GM18868 (cell line): ENCODE measurements around the gene FAM163A.
"Not testable (repeated sequence)": the region's sequence is repeated elsewhere in the genome, so short reads cannot be mapped to it uniquely, and the experiment has no call there.

Source experiments
- ATAC-seq: cut with Tn5 transposase; IDR thresholded peaks from one replicate; pipeline ENCODE4 v1.9.1; 2021; ENCODE audit warnings: mild to moderate bottlenecking, moderate library complexity; ENCODE audit not compliant: unreplicated experiment

Gene FAM163A

DNA sequence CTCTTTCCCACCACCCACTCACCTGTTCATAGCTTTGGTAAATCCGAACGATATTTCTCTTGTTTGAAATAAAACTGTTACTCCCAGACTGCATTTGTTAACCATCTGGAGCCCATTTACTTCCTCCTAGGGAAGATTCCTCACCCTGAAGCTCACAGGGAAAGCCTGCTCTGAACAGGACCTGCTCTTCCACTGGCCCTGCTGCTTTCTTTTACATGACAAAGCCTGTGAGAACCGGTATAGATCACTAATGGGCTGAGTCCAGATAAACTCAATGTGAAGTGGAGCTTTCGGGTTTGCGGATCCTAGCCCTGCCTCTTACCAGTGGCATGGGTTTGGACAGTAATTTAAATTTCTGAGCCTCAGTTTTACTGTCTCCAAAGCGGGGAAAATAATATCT, 45.2 kb downstream of the FAM163A start:
- no peak for ATAC-seq

DNA sequence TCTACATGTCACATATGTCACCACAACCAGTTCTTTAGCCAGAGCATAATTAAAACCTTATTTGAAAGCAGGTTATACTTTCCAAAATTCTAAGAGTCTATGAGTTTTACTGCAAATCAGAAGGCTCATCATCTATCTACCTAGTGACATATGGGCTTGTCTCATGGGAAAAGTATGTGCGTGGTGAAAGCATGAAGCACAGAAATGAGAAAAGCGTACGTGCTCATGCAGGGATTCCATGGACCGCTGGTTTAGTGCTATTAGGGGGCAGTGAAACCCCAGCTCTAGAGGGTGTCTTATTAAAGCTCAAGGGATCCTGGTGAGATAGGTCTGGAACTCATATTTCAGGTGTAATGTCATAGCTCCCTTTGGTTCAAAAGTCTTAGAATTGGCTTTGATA, 50.2 kb downstream of the FAM163A start:
- no peak for ATAC-seq

DNA sequence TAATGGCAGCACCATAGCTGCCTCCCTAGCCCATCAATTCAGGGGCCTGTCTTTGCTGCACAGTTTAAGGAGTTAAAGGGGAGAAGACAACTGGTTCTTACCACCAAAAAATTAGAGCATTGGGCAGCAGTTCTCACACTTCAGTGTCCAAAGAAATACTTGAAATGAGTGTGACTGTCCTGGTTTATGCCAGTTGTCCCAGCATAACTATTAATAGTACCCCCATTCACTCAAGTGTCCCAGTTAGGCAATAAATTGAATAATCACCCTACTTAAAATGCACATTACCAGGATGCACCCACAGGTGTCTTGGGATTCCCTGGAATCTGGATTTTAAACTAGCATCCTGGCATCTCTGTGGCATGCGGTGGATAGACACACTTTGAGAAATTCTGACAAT, 51.1 kb downstream of the FAM163A start:
- no peak for ATAC-seq

DNA sequence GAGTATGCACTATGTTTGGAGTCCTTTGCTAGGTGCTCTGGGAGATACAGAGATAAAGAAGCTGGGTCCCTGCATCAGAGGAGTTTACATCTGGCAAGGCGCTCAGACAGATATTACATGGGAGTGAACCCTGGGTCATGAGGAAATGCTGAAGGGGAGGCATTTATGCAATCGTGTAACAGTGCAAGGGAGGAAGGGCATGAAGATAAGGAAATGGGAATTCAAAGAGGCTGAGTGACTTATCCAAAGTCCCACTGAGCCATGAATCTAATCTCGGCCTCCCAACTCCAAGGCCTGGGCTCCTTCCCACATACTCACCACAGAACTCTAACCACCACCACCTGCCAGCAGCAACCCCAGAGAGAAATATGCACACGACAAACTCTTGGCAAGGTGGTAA, 51.6 kb downstream of the FAM163A start:
- ATAC-seq = no peak

DNA sequence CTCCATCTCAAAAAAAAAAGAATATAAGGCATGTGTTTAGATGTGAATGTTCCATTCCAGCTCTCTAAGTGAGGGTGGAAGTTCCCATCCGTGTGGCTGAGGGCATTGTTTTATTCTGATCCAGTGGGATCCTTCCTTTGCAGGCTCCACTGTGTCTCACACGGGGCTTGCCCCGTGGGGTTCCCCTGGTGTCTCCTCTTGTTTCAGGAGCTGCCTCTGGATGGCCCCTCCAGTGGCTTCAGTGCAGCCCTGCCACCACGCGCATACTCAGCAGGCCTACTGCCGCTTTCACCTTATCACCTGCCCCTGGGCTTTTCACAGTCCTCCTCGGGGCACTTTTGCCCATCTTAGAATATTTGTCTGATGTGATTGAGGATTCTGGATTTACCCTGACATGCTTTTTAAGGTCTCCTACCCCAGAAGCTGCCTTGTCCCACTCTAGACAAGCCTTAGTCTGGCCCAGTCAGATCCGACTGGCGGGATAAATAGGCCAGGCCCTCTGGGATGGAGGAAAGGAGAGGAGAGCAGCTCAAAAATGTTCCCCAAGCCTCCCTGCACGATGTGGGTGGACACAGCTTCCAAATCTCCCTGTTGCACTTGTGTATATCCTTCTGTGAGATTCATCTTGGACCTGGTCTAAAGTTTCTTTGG, 55.2 kb downstream of the FAM163A start:
- ATAC-seq = peak; percentile 44

DNA sequence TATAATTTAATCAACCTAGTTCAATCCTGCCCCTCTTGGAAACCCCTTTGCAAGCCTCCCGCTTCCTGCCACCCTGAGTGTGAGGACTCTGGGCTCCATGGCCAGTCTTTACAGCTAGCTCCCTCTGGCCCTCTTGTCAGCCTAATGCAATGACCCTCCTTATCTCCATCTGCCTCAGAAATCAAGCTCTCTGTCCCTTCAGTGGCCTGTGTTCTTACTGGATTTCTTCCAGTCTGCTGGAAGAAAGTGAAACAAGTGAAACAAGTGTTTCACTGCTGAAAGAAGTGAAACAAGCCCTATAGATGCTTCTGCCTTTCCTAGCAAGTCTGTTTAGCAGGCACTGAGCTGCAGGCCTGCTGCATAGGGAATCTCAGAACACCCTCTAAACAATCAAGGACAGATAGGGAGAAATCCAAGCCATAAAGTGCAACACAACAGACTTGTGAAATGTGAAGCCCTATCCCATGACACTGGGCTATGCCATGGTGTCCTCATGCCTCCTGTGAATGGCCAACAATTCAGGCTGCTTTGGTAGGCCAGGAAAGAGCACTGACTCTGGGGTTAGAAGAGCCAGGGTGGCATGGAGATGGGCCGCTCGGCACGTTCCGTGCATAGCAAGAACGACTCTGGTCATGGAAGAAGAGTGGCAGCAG, 55.9 kb downstream of the FAM163A start:
- ATAC-seq = no peak

DNA sequence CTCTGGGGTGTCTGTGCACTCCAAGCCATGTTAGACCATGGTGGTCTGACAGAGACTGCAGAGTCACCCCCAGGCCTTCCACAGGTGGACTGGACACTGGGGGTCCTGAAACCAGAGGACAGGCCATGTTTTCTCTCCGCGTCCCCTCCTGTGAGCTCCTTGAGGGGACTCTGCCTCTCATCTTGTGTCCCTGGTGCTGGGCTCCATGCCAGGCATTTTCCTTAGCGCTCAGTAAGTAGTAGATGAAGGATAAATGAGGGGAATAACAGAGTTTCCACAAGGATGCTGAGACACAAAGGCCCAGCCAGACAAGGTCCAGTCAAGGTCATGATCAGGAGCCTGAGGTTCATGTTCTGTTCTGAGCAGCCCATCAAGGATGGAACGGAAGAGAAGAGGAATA, 57.4 kb downstream of the FAM163A start:
- ATAC-seq = no peak

DNA sequence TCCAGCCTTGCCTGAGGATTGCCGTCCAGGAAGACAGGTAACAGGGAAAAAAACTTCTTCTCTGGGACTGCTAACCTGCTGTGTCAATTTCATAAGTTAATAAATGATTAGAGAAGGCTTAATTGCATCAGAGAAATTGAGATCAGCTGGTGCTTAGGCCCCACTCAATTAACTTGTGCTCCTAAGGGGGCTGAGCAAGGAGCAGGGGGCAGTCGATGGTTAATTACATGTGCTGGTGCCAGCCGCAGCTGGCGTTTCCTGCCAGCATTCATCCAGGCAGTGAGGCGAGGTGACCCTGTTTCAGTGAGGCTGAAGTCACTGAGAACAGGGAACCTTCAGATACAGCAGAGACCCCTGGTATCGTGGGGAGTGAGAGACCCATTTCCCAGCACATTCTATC, 60.0 kb downstream of the FAM163A start:
- ATAC-seq = no peak

DNA sequence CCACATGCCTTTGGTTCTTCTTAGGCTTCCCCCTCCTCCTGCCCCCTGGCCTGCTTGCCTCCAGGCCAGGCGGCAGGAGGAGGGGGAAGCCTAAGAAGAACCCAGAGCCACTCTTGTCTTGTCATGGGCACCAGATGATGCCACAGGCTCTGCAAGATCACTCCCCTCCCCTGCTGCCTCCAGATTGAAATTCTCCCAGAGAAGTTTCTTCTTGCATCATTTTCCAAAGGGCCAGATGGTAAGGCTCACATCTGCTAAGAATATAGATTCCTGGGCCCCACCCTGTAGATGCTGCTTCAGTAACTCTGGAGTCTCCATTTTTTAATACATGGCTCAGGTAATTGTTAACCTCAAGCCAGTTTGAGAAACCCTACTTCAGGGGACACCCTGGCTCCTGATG, 60.8 kb downstream of the FAM163A start:
- ATAC-seq = no peak

DNA sequence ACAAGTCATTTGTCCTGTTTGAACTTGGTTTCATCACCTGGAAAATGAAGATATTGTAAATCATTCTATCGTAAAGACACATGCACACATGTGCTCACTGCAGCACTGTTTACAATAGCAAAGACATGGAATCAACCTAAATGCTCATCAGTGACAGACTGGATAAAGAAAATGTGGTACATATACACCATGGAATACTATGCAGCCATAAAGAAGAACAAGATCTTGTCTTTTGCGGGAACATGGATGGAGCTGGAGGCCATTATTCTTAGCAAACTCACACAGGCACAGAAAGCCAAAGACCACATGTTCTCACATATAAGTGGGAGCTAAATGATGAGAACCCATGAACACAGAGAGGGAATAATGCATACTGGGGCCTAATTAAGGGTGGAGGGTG, 61.3 kb downstream of the FAM163A start:
- not testable (repeated sequence) for ATAC-seq

DNA sequence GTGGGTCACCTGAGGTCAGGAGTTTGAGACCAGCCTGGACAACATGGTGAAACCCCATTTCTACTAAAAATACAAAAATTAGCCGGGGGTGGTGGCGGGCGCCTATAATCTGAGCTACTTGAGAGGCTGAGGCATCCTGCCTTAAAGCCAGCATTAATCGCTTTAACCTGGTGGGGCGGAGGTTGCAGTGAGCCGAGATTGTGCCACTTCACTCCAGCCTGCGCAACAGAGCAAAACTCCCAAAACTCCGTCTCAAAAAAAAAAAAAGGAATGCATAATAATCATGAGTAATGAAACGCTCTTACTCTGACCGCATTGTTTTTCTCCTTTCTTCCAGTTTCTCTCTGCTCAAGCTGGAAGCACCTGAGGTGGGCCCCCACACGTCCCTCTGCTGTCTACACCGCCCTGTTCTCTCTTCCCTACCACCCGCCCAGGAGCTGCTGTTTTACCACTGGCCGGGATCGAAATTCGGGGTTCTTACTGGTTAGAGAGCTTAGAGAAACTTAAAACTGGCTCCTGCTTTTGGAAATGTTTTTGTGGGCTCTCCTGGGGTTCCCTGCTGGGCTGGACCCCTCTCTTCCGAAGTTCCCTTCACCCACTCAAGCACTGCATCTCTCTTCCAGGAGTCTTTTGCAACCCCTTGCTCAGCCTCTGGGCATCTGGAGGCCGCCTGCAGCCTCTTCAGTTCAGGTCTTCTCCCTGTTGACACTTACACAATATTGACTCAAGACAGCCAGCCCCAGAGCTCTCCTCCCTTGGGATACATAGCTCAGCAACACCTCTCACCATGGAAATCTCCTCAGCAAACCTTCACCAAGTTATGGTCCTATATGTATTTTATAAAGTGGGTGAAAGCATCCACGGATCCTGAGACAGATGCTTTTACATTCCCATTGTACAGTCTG, 62.5 kb downstream of the FAM163A start:
- ATAC-seq = no peak

DNA sequence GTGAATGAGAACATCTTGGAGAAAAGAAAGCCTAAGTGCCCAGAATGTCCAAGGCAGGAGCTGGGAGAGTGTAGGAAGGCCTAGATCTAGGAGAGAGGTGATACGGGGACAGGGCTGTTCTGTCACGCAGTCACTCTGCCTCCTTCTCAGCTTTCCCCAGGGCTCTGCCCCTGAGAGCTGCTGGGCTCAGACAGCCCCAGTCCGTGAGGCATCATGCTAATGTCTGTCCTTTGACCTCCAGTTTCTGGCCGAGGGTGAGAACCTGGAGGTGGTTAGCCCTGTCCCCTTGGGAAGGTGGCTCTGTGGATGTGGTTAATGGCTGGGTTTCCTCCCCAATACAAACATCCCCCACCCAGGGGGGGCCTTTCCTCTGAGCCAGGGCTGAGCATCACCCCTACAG, 63.2 kb downstream of the FAM163A start:
- no peak for ATAC-seq

DNA sequence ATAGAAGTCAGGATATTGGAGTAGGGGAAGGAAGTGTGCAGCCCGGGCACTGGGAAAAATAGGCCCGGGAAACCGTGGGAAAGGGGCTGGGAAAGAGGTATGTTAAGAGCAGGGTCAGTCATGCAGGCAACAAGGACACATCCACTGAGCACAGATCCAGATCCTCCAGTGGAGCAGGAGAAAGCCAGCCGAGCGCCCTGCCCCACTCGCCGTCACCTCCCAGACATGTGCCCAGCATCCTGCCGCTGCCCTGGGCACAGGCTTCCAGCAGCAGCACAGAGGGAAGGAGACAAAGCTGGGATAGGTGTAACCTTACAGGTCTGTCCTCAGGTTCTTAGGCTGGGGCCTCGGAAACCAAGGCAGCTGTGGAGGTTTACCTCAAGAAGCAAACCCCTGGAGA, 64.2 kb downstream of the FAM163A start:
- no peak for ATAC-seq

DNA sequence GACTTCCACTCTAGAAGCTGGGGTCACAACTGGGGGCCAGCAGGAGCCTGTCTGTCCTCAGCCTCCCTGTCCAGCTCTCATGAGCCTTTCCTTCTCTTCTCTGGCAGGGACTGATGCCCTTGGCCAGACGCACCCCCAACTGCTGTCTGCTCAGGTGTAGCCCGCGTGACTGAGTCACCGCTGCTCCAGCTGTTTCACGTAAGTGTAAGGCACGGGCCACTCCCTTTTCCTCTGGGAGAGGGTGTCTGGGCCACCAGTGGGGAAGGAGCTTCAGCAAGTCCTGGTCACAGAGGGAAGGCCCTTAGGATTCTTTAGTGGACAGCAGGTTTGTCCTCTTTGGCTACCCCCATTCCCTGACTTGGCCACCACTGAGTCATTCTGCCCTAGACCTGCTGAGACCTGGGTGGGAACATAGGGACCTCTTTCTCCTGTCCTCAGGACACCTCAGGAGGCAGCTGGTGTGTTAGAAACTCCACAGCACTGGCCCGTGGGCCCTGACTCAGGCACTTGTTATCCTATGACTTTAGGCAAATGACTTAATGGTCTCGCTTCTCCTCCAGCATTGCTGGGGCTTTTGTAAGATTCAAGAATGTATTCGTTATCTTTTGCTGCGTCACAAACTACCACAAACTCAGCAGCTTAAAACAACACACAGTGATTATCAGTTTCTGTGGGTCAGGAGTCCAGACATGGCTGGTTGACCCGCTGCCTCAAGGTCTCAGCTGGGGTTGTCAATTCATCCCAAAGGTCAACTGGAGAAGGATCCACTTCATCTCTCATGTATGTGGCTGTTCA, 64.8 kb downstream of the FAM163A start:
- no peak for ATAC-seq

DNA sequence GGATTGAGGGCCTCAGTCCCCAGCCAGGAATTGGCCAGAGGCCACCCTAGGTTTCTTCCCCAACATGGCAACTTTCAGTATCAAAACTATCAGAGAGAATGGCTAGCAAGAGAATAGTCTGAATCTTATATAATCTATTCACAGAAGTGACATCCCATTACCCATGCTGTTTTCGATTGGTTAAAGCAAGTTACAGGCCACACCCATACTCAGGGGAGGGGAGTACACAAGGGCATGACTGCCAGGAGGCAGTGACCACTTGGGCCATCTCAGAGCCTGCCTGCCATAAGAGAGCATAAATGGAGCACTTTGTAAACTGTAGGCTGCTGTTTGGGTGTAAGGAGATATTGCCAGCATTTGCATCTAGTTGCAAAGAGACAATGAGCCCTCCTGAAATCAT, 65.4 kb downstream of the FAM163A start:
- ATAC-seq = no peak

DNA sequence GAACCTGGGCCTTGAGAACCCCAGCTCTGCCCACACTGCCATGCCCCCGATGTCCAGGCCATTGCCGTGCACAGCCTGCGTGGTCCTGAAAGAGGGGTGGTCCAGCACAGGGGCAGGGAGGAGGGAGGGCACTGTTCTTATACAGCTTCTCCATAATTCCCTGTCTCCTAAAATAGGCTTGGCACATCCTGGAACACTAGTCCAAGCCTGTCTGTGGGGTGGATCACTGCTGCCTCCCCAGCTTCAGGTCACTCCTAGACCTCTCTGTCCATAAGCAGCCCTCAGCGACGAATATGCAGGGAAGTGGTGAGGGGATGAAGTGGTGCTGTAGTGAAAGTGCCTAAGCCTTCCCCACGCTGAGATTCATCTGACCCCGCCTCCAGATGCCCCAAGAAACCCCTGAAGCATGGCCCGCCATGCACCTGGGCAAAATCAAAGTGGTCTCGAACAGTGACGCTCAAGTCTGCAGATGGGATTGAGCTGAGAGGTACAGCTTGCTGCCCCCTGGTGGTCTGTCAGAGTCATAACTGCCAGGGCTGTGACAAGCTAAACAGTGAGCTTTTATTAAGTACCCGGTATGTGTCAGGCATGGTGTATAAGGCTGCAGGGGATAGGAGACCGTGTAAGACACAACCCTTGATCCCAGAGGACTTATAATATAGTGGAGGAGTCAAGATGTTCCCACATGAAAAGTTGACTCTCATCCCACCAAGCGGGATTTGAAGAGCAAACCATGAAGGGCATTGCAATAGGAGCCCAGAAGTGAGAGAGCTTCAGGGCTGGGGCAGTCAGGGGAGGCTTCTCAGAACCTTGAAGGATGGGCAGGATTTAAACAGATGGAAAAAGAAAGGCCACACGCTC, 66.6 kb downstream of the FAM163A start:
- peak; percentile 78 for ATAC-seq

DNA sequence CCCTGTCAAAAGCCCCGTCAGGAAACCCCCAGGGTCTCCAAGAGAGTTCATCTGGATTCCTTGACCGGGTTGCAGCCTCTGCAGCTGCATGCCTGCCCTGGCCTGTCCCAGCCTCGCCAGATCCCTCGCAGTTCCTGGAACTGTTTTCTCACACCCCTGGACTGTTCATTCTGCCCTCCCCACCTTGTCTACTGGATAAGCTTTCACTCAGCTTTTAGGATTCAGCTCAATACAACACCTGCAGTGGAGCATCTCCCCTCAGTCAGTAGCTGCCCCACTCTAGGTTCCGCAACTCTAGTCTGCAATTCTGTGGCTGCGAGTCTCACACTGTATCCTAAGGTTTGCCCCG, 67.2 kb downstream of the FAM163A start:
- no peak for ATAC-seq

DNA sequence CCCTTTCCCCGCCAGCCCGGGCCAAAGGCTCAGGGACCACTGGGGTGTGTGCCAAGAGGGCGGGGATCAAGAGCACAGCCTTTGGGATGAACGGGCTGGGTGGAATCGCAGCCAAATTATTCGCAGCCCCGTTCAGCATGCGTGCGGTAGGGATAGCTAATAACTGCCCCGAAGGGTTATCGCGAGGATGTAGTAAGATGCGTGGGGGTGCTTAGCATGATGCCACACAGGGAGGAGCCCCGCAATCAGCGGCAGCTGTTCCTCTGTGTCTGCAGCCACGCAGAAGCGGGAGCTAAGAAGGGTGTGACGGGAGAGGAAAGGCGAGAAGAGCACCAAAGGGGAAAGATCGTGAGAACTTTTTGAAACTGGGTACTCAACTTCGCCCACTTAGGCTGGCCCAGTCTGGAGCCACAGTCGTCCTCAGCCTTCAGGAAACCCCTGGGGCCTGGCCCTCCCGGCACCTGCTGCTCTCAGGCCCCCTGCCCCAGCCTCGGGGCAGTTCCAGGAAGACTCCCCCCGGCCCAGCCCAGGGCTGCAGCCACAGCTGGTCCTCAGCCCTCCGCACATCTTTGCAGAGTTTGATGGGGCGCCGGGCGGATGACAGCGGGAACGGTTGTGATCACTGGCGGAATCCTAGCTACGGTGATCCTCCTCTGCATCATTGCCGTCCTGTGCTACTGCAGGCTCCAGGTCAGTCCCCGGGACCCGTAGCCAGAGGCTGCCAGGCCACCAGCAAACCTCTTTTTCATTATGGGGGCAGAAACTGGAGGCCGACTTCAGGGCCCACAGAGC, 69.6 kb downstream of the FAM163A start:
- no peak for ATAC-seq
